Stimulated activated CD8-positive, alpha-beta memory T cell treated with anti-CD3 and anti-CD28 coated beads, Interleukin-4, amount 100 ng/mL, for 4 hours (primary cell): Measurements from ENCODE around the gene DDX10.

Experiments
- DNase-seq, 2 donors: peaks; one replicate each; pipeline ENCODE4 v3.0.0-alpha.2; 2020; ENCODE audit warnings: low read depth in 2 of 2, low spot score in 1 of 2

Gene DDX10

GRCh38 chr11:108901359-108901758, 236.5 kb downstream of the DDX10 start:
- no peak for DNase-seq

- no peak for DNase-seq
These were observed 237.2 kb downstream of the DDX10 start for GRCh38 chr11:108902027-108902469.

GRCh38 chr11:108904480-108904879, 239.6 kb downstream of the DDX10 start:
- no peak for DNase-seq

- no peak for DNase-seq
These were observed 241.5 kb downstream of the DDX10 start for GRCh38 chr11:108906329-108906728.

GRCh38 chr11:108906826-108907225, 242.0 kb downstream of the DDX10 start:
- no peak for DNase-seq

GRCh38 chr11:108909041-108909440, 244.2 kb downstream of the DDX10 start:
- no peak for DNase-seq

- DNase-seq: no peak
These were observed 245.1 kb downstream of the DDX10 start for GRCh38 chr11:108909921-108910320.

GRCh38 chr11:108912581-108912980, 247.7 kb downstream of the DDX10 start:
- no peak for DNase-seq

GRCh38 chr11:108913204-108913603, 248.3 kb downstream of the DDX10 start:
- no peak for DNase-seq

GRCh38 chr11:108914211-108914610, 249.3 kb downstream of the DDX10 start:
- no peak for DNase-seq

- DNase-seq: no peak
These were observed 250.1 kb downstream of the DDX10 start for GRCh38 chr11:108914981-108915380.

GRCh38 chr11:108915666-108916065, 250.8 kb downstream of the DDX10 start:
- DNase-seq: no peak

GRCh38 chr11:108916290-108916689, 251.4 kb downstream of the DDX10 start:
- no peak for DNase-seq

GRCh38 chr11:108916935-108917334, 252.1 kb downstream of the DDX10 start:
- no peak for DNase-seq

- no peak for DNase-seq
These were observed 256.3 kb downstream of the DDX10 start for GRCh38 chr11:108921211-108921610.

GRCh38 chr11:108922241-108922640, 257.4 kb downstream of the DDX10 start:
- DNase-seq: no peak

- DNase-seq: no peak
These were observed 258.5 kb downstream of the DDX10 start for GRCh38 chr11:108923413-108923812.

GRCh38 chr11:108926171-108926840, 261.4 kb downstream of the DDX10 start:
- DNase-seq: no peak

GRCh38 chr11:108926841-108927577, 262.1 kb downstream of the DDX10 start:
- no peak for DNase-seq

GRCh38 chr11:108927791-108928545, 263.1 kb downstream of the DDX10 start:
- no peak for DNase-seq

GRCh38 chr11:108929241-108929640, 264.4 kb downstream of the DDX10 start:
- DNase-seq: no peak

GRCh38 chr11:108931168-108931567, 266.3 kb downstream of the DDX10 start:
- DNase-seq: no peak
